HCT116 (cell line): ENCODE data around the gene TSC22D1. TPM values are rescaled to one million over a fixed set of nuclear protein-coding genes. Genes with fewer than 3 reads are reported as not detected.

Source experiments
- ATAC-seq: fragments of 200-7000 bp; cut with Tn5 transposase; 2 replicates; pipeline ENCODE4 v1.9.1; 2020; ENCODE audit warnings: mild to moderate bottlenecking, moderate library complexity
- BruUV-seq: library from RNA; stranded (reverse); fragments of 400-500 nt; replicated peaks from 2 replicates; lab custom pipeline; 2021; lab: Mats Ljungman, UMichigan
- CTCF ChIA-PET: fragments of 300-600 bp; sonication (Branson Sonifier 250); formaldehyde crosslinking; loops from one replicate; lab custom pipeline; 2021; ENCODE audit warnings: antibody characterized with exemption; lab: Charles Lee
- POLR2A ChIA-PET: fragments of 300-600, 350-600 bp; sonication (Branson Sonifier 250); formaldehyde crosslinking; loops from one replicate; lab custom pipeline; 2021; ENCODE audit warnings: antibody characterized with exemption; lab: Charles Lee
- RAD21 ChIA-PET, 2 experiments: fragments of 300-600 bp; sonication (Branson Sonifier 250); formaldehyde crosslinking; loops; one replicate each; lab custom pipeline; 2023; ENCODE audit warnings: low total read pairs in 2 of 2; ENCODE audit not compliant: uncharacterized antibody in 2 of 2, unreplicated experiment in 2 of 2, low non-redundant PET in 1 of 2; lab: Charles Lee
- DNase-seq: peaks from one replicate; pipeline ENCODE4 v3.0.0-alpha.2; 2010; ENCODE audit warnings: low read depth, low spot score
- H2AFZ ChIP-seq: fragments of 200-600 bp; shearing (Covaris generic), sonication (generic); 2 replicates; pipeline ENCODE4 v1.6.1; 2017; ENCODE audit warnings: low read depth, mixed run types, mixed read lengths, antibody characterized with exemption, low read length; ENCODE audit not compliant: poor library complexity, severe bottlenecking
- H3K27ac ChIP-seq: 2 replicates; pipeline ENCODE4 v1.5.1; 2012; ENCODE audit warnings: low read depth, low read length
- H3K27me3 ChIP-seq: fragments of 200-600 bp; sonication (generic); 2 replicates; pipeline ENCODE4 v1.6.1; 2016; ENCODE audit warnings: mixed run types, low read length, mixed read lengths; ENCODE audit not compliant: insufficient read depth
- H3K36me3 ChIP-seq, 2 experiments: fragments of 200-500 bp in 1 of 2; fragments of 200-600 bp in 1 of 2; sonication (Bioruptor generic) in 1 of 2; sonication (generic) in 1 of 2; 2 replicates each; pipeline versions ENCODE4 v1.5.1 to v1.6.1; 2014 to 2016; ENCODE audit warnings: low read length in 2 of 2, inconsistent platforms in 1 of 2, mixed read lengths in 1 of 2, mixed run types in 1 of 2; ENCODE audit not compliant: insufficient read depth in 2 of 2, control insufficient read depth in 1 of 2
- H3K4me1 ChIP-seq, 2 experiments: fragments of 200-600 bp in 1 of 2; sonication (generic) in 1 of 2; 2 replicates each; pipeline versions ENCODE4 v1.5.1 to v1.6.1; 2012 to 2017; ENCODE audit warnings: low read length in 2 of 2, inconsistent platforms in 1 of 2, mild to moderate bottlenecking in 1 of 2, mixed read lengths in 1 of 2, mixed run types in 1 of 2, moderate library complexity in 1 of 2; ENCODE audit not compliant: insufficient read depth in 2 of 2, control insufficient read depth in 1 of 2
- H3K4me2 ChIP-seq: fragments of 200-600 bp; sonication (generic); 2 replicates; pipeline ENCODE4 v1.6.1; 2017; ENCODE audit warnings: mixed run types, low read length, mixed read lengths
- H3K4me3 ChIP-seq, 2 experiments: fragments of 200-600 bp in 1 of 2; sonication (generic) in 1 of 2; replicated peaks in 1 of 2; 2 replicates each; pipeline ENCODE4 v1.5.1; 2011 to 2016; ENCODE audit warnings: low read length in 2 of 2, control low read depth in 1 of 2, low read depth in 1 of 2, mild to moderate bottlenecking in 1 of 2, mixed read lengths in 1 of 2, mixed run types in 1 of 2
- H3K79me2 ChIP-seq: fragments of 200-600 bp; sonication (generic); 2 replicates; pipeline ENCODE4 v1.6.1; 2017; ENCODE audit warnings: mild to moderate bottlenecking, mixed run types, low read length, moderate library complexity, mixed read lengths; ENCODE audit not compliant: insufficient read depth
- H3K9ac ChIP-seq: fragments of 200-600 bp; sonication (generic); 2 replicates; pipeline ENCODE4 v1.6.1; 2016; ENCODE audit warnings: low read length, mixed read lengths
- H3K9me2 ChIP-seq: fragments of 200-600 bp; sonication (generic), shearing (Covaris generic); 2 replicates; pipeline ENCODE4 v1.6.1; 2017; ENCODE audit warnings: mixed run types, mild to moderate bottlenecking, moderate library complexity; ENCODE audit not compliant: insufficient read depth
- H3K9me3 ChIP-seq, 2 experiments: fragments of 200-500 bp in 1 of 2; fragments of 200-600 bp in 1 of 2; sonication (Bioruptor generic) in 1 of 2; sonication (generic) in 1 of 2; 2 replicates each; pipeline ENCODE4 v1.6.1; 2014 to 2017; ENCODE audit warnings: low read length in 2 of 2, mixed read lengths in 2 of 2, inconsistent platforms in 1 of 2, low read depth in 1 of 2, mild to moderate bottlenecking in 1 of 2, mixed run types in 1 of 2, moderate library complexity in 1 of 2; ENCODE audit not compliant: control insufficient read depth in 1 of 2, insufficient read depth in 1 of 2
- H4K20me1 ChIP-seq: fragments of 200-600 bp; sonication (generic), shearing (Covaris generic); 2 replicates; pipeline ENCODE4 v1.6.1; 2017; ENCODE audit warnings: mixed run types, mild to moderate bottlenecking, moderate library complexity; ENCODE audit not compliant: insufficient read depth
- ATF3 ChIP-seq: IDR thresholded peaks from 2 replicates; pipeline ENCODE4 v1.6.1; 2012
- CBX3 ChIP-seq: IDR thresholded peaks from 2 replicates; pipeline ENCODE4 v1.6.1; 2012; ENCODE audit warnings: low read depth
- CEBPB ChIP-seq: IDR thresholded peaks from 2 replicates; pipeline ENCODE4 v1.6.1; 2012; ENCODE audit warnings: low read depth
- ELF1 ChIP-seq: IDR thresholded peaks from 2 replicates; pipeline ENCODE4 v1.6.1; 2012; ENCODE audit warnings: low read depth, borderline replicate concordance
- EZH2 ChIP-seq: fragments of 200-600 bp; sonication (generic); IDR thresholded peaks from 2 replicates; pipeline ENCODE4 v1.6.1; 2017; ENCODE audit warnings: antibody characterized with exemption, mixed run types
- EZH2phosphoT487 ChIP-seq: fragments of 200-600 bp; IDR thresholded peaks from 2 replicates; pipeline ENCODE4 v1.6.1; 2018; ENCODE audit warnings: antibody characterized with exemption, borderline replicate concordance
- POLR2A ChIP-seq: IDR thresholded peaks from 2 replicates; pipeline ENCODE4 v1.7.0; 2011; ENCODE audit warnings: borderline replicate concordance; ENCODE audit not compliant: insufficient read depth, insufficient read length; ENCODE audit errors: extremely low read depth
- RAD21 ChIP-seq: IDR thresholded peaks from 2 replicates; pipeline ENCODE4 v1.6.1; 2012; ENCODE audit warnings: low read depth, mild to moderate bottlenecking
- REST ChIP-seq: IDR thresholded peaks from 2 replicates; pipeline ENCODE4 v1.6.1; 2012; ENCODE audit warnings: low read depth
- intact Hi-C: fragments of 100-400 bp; cut with micrococcal nuclease; formaldehyde crosslinking; loops from 2 replicates; pipeline ENCODE4 v1.10.0; 2022
- total RNA-seq: library from RNA; stranded (reverse); gene quantifications from one replicate; pipeline ENCODE4 v1.2.1, GENCODE V29; 2021; ENCODE audit not compliant: unreplicated experiment
- TF ChIP-seq, protein P1 (sequence below): IDR thresholded peaks from 2 replicates; pipeline ENCODE4 v1.6.1; 2011; ENCODE audit warnings: mild to moderate bottlenecking, low read length, moderate library complexity; ENCODE audit not compliant: insufficient replicate concordance; ENCODE audit errors: extremely low read depth
- TF ChIP-seq, protein P2 (sequence below): IDR thresholded peaks from 2 replicates; pipeline ENCODE4 v1.6.1; 2012

TSC22D1 gene
- total RNA-seq, 1 experiment from 2014 or later: 268 TPM

DNA sequence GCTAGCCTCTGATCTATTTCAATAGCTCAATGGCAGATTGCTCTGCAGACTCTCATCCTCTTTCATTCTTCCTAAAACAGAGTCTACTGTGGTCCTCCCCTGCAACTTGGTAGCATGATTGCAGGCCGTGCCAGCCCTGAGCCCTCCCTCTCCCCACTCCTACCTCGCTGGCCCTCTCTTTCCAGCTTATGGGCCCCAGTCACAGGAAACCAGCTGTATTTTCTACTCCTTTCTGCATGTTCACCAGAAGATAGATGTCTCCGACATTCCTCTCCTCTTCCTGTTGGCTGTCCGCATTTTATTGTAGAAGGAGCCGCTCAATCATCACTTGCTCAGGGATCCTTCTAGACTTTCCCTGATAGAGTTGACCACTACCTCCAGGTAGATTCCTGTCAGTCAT lies 152.3 kb downstream of the TSC22D1 start:
- BruUV-seq: no TSS peak
- H3K9ac ChIP-seq: no peak overlapping the region
- DNase-seq (no peak), ATAC-seq (no peak)
- H2AFZ ChIP-seq: no peak overlapping the region
- no peaks in the 10 kb centered on the region for H3K9me3 ChIP-seq
- H3K4me2 ChIP-seq: no peak overlapping the region
- H4K20me1 ChIP-seq: no peaks in the 10 kb centered on the region
- H3K27me3 ChIP-seq: no peaks in the 10 kb centered on the region
- intact Hi-C loops: no loop called here
- POLR2A ChIA-PET: interaction anchor here (5.6 kb wide), 1 partner anchor 11 kb away, joined by 28 read pairs; no protein-coding TSS in a partner anchor
- CTCF ChIA-PET: no interaction called here
- no peaks in the 10 kb centered on the region for H3K79me2 ChIP-seq
- no peak overlapping the region for H3K27ac ChIP-seq
- no peak for TF ChIP-seq CBX3
- no peak for TF ChIP-seq EZH2
- no peak for TF ChIP-seq ELF1
- TF ChIP-seq POLR2A: no peak
- no peak for TF ChIP-seq EZH2phosphoT487
- no peak for TF ChIP-seq RAD21
- no peak for TF ChIP-seq ATF3
- TF ChIP-seq, protein P1, sequence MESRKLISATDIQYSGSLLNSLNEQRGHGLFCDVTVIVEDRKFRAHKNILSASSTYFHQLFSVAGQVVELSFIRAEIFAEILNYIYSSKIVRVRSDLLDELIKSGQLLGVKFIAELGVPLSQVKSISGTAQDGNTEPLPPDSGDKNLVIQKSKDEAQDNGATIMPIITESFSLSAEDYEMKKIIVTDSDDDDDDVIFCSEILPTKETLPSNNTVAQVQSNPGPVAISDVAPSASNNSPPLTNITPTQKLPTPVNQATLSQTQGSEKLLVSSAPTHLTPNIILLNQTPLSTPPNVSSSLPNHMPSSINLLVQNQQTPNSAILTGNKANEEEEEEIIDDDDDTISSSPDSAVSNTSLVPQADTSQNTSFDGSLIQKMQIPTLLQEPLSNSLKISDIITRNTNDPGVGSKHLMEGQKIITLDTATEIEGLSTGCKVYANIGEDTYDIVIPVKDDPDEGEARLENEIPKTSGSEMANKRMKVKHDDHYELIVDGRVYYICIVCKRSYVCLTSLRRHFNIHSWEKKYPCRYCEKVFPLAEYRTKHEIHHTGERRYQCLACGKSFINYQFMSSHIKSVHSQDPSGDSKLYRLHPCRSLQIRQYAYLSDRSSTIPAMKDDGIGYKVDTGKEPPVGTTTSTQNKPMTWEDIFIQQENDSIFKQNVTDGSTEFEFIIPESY: no peak
- TF ChIP-seq CEBPB: no peak
- no peak for TF ChIP-seq REST
- TF ChIP-seq, protein P2, sequence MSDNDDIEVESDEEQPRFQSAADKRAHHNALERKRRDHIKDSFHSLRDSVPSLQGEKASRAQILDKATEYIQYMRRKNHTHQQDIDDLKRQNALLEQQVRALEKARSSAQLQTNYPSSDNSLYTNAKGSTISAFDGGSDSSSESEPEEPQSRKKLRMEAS: no peak
- TF ChIP-seq, all 23 proteins: peak for 0
- Histone ChIP-seq H3K36me3 (no peaks in the 10 kb centered on the region), H3K4me3 (no peak overlapping the region), H3K9me2 (no peaks in the 10 kb centered on the region), H3K4me1 (no peaks in the 10 kb centered on the region)
- RAD21 ChIA-PET: interaction anchor here (0.6 kb wide), 2 partner anchors 11 to 282 kb away, joined by 6 read pairs; no protein-coding TSS in a partner anchor
